Neural progenitor cell (in vitro differentiated cells): ENCODE data around the gene IKBKE. TPM values are rescaled to one million over a fixed set of nuclear protein-coding genes. Genes with fewer than 3 reads are reported as not detected.

Source experiments
- DNase-seq: peaks from one replicate; pipeline ENCODE4 v3.0.0-alpha.2; 2016; ENCODE audit warnings: low spot score
- H2AFZ ChIP-seq: fragments of 200-600 bp; sonication (generic); replicated peaks from 2 replicates; pipeline ENCODE4 v1.6.1; 2016; ENCODE audit warnings: antibody characterized with exemption
- H3F3A ChIP-seq: fragments of 200-600 bp; sonication (generic); 2 replicates; pipeline ENCODE4 v1.6.1; 2016; ENCODE audit warnings: antibody characterized with exemption, low read depth
- H3K27ac ChIP-seq: fragments of 200-600 bp; sonication (generic); 2 replicates; pipeline ENCODE4 v1.5.1; 2016; ENCODE audit warnings: mild to moderate bottlenecking
- H3K27me3 ChIP-seq: fragments of 200-600 bp; sonication (generic); 2 replicates; pipeline ENCODE4 v1.6.1; 2016; ENCODE audit warnings: mild to moderate bottlenecking, moderate library complexity
- H3K36me3 ChIP-seq: fragments of 200-600 bp; sonication (generic); 2 replicates; pipeline ENCODE4 v1.5.1; 2016
- H3K4me1 ChIP-seq: fragments of 200-600 bp; sonication (generic); 2 replicates; pipeline ENCODE4 v1.6.1; 2016; ENCODE audit warnings: mixed run types
- H3K4me2 ChIP-seq: fragments of 200-600 bp; sonication (generic); 2 replicates; pipeline ENCODE4 v1.6.1; 2016
- H3K4me3 ChIP-seq: fragments of 200-600 bp; sonication (generic); 2 replicates; pipeline ENCODE4 v1.5.1; 2016
- H3K79me2 ChIP-seq: fragments of 200-600 bp; sonication (generic); 2 replicates; pipeline ENCODE4 v1.6.1; 2016; ENCODE audit warnings: low read depth
- H3K9ac ChIP-seq: fragments of 200-600 bp; sonication (generic); 2 replicates; pipeline ENCODE4 v1.6.1; 2016
- H3K9me3 ChIP-seq: fragments of 200-600 bp; sonication (generic); 2 replicates; pipeline ENCODE4 v1.5.1; 2016; ENCODE audit warnings: low read depth
- H4K20me1 ChIP-seq: fragments of 200-600 bp; sonication (generic); 2 replicates; pipeline ENCODE4 v1.6.1; 2016; ENCODE audit warnings: low read depth
- H3K27ac Mint-ChIP-seq: 3 replicates; pipeline ENCODE4 v1.8.0; 2021; ENCODE audit warnings: mixed read lengths
- H3K27me3 Mint-ChIP-seq: 2 replicates; pipeline ENCODE4 v1.8.0; 2022; ENCODE audit warnings: low read depth, mild to moderate bottlenecking, inconsistent platforms, moderate library complexity, mixed read lengths; ENCODE audit not compliant: insufficient read depth
- H3K36me3 Mint-ChIP-seq: 3 replicates; pipeline ENCODE4 v1.8.0; 2021; ENCODE audit warnings: mixed read lengths
- H3K4me1 Mint-ChIP-seq: 3 replicates; pipeline ENCODE4 v1.8.0; 2021; ENCODE audit warnings: mixed read lengths
- H3K4me3 Mint-ChIP-seq: 3 replicates; pipeline ENCODE4 v1.8.0; 2021; ENCODE audit warnings: mild to moderate bottlenecking, moderate library complexity, mixed read lengths
- H3K9me3 Mint-ChIP-seq: 3 replicates; pipeline ENCODE4 v1.8.0; 2020; ENCODE audit warnings: mixed read lengths
- CTCF ChIP-seq: fragments of 200-600 bp; sonication (generic); IDR thresholded peaks from 2 replicates; pipeline ENCODE4 v1.5.1; 2017; ENCODE audit warnings: antibody characterized with exemption, mild to moderate bottlenecking
- EZH2phosphoT487 ChIP-seq: fragments of 200-600 bp; sonication (generic); IDR thresholded peaks from 2 replicates; pipeline ENCODE4 v1.6.1; 2017; ENCODE audit warnings: antibody characterized with exemption
- microRNA-seq: library from miRNA; unstranded; fragments of <30 nt; microRNA quantifications from one replicate; pipeline ENCODE4, GENCODE V29; 2016
- small RNA-seq: library from RNA; depleted of rRNA; stranded (forward); fragments of <200 nt; gene quantifications from one replicate; pipeline ENCODE3, GENCODE V24; 2015
- total RNA-seq: library from RNA; depleted of rRNA; stranded (reverse); fragments of >200 nt; gene quantifications from 2 replicates; pipeline ENCODE4 v1.2.3, GENCODE V29; 2015; ENCODE audit warnings: low replicate concordance

Gene IKBKE
- total RNA-seq, 1 donor from 2014 or later = 0.26 TPM

GRCh38 chr1:206545351-206545750 lies 75.1 kb downstream of the IKBKE start:
- Histone ChIP-seq H3K27ac (no peak overlapping the region), H3K9me3 (no peaks in the 10 kb centered on the region), H3K27me3 (no peaks in the 10 kb centered on the region), H3K4me1 (peaks cover 4% of the 10 kb centered on the region), H3K9ac (no peak overlapping the region), H3K4me3 (no peak overlapping the region), H4K20me1 (no peaks in the 10 kb centered on the region), H3K36me3 (no peaks in the 10 kb centered on the region), H3K79me2 (no peaks in the 10 kb centered on the region), H3K4me2 (no peak overlapping the region), H2AFZ (no peak overlapping the region), H3F3A (no peaks in the 10 kb centered on the region)
- Mint-ChIP-seq H3K4me3 (no peak overlapping the region), H3K9me3 (no peaks in the 10 kb centered on the region), H3K27me3 (peaks cover 14% of the 10 kb centered on the region), H3K27ac (no peak overlapping the region), H3K4me1 (peaks cover 4% of the 10 kb centered on the region), H3K36me3 (no peaks in the 10 kb centered on the region)
- no peak for TF ChIP-seq EZH2phosphoT487
- TF ChIP-seq CTCF = no peak
- no peak for DNase-seq

Small RNA genes within 50 kb of the gene (microRNA-seq; reads per million reads assigned to microRNA genes)
- not detected for gene MIR6769B

Small RNA genes within 50 kb of the gene (small RNA-seq; reads per million reads assigned to genes)
- gene MIR6769B = not detected

Other genes starting within 250 kb of the IKBKE start
- gene RASSF5, start 37.1 kb downstream of the IKBKE start, total RNA-seq = 0.19 and 0.43 TPM in 2 replicates
- gene EIF2D, start 142.0 kb downstream of the IKBKE start, total RNA-seq = 45.2 and 47.5 TPM in 2 replicates
- gene DYRK3, start 165.1 kb downstream of the IKBKE start, total RNA-seq = 21.9 and 22.7 TPM in 2 replicates
- gene MAPKAPK2, start 214.4 kb downstream of the IKBKE start, total RNA-seq = 24.7 and 38.7 TPM in 2 replicates